H1 (cell line): ENCODE data around the gene GAK. TPM values are rescaled to one million over a fixed set of nuclear protein-coding genes. Genes with fewer than 3 reads are reported as not detected.

ENCODE experiments used
- CTCF ChIA-PET: fragments of 300-600 bp; sonication (Branson Sonifier 250); formaldehyde crosslinking; loops from one replicate; lab custom pipeline; 2021; ENCODE audit not compliant: partially characterized antibody; lab: Charles Lee
- POLR2A ChIA-PET: fragments of 300-600 bp; sonication (Branson Sonifier 250); formaldehyde crosslinking; loops from one replicate; lab custom pipeline; 2021; ENCODE audit warnings: inconsistent platforms; ENCODE audit not compliant: partially characterized antibody; lab: Charles Lee
- DNase-seq, 2 experiments: peaks; one replicate each; pipeline versions ENCODE4 v3.0.0 to v3.0.0-alpha.2; 2010 to 2022; ENCODE audit warnings: low spot score in 2 of 2, low read depth in 1 of 2, mixed read lengths in 1 of 2
- FAIRE-seq: peaks from 2 replicates; lab custom pipeline; 2011; peaks lifted over from hg19 to GRCh38; lab: Jason Lieb, UNC
- H2AFZ ChIP-seq: 2 replicates; pipeline ENCODE4 v1.8.1; 2012; ENCODE audit warnings: low read length, inconsistent platforms
- H2AK5ac ChIP-seq: 2 replicates; pipeline ENCODE4 v1.6.1; 2013; ENCODE audit warnings: low read depth, low read length
- H2BK120ac ChIP-seq: replicated peaks from 2 replicates; pipeline ENCODE3; 2013; ENCODE audit warnings: low read depth, low read length, inconsistent platforms
- H2BK12ac ChIP-seq: 2 replicates; pipeline ENCODE4 v1.6.1; 2013; ENCODE audit warnings: low read depth, low read length
- H2BK15ac ChIP-seq: 2 replicates; pipeline ENCODE4 v1.6.1; 2013; ENCODE audit warnings: low read length
- H2BK20ac ChIP-seq: 2 replicates; pipeline ENCODE4 v1.6.1; 2013; ENCODE audit warnings: low read length
- H2BK5ac ChIP-seq: 2 replicates; pipeline ENCODE4 v1.6.1; 2013; ENCODE audit warnings: low read depth, low read length
- H3K14ac ChIP-seq: 2 replicates; pipeline ENCODE4 v1.6.1; 2013; ENCODE audit warnings: inconsistent platforms; ENCODE audit not compliant: insufficient read length
- H3K18ac ChIP-seq: 2 replicates; pipeline ENCODE4 v1.6.1; 2013; ENCODE audit warnings: low read length; ENCODE audit errors: extremely low read depth
- H3K23ac ChIP-seq: 2 replicates; pipeline ENCODE4 v1.6.1; 2013; ENCODE audit warnings: inconsistent platforms; ENCODE audit not compliant: insufficient read length
- H3K23me2 ChIP-seq: 2 replicates; pipeline ENCODE4 v1.6.1; 2013; ENCODE audit warnings: low read depth, low read length
- H3K27ac ChIP-seq: 2 replicates; pipeline ENCODE4 v1.6.1; 2011; ENCODE audit warnings: low read depth, low read length, inconsistent platforms
- H3K27me3 ChIP-seq, 4 experiments: replicated peaks in 1 of 4; 1 replicate in 1 of 4; 2 replicates in 3 of 4; pipeline versions ENCODE4 v1.6.1 to v1.8.1; 2011 to 2013; ENCODE audit warnings: low read length in 3 of 4, mild to moderate bottlenecking in 3 of 4, inconsistent platforms in 2 of 4, mixed read lengths in 2 of 4, moderate library complexity in 1 of 4; ENCODE audit not compliant: control insufficient read depth in 3 of 4, insufficient read depth in 3 of 4; ENCODE audit errors: extremely low read depth in 1 of 4
- H3K36me3 ChIP-seq, 4 experiments: 2 replicates each; pipeline versions ENCODE4 v1.6.1 to v1.8.1; 2011 to 2013; ENCODE audit warnings: mild to moderate bottlenecking in 4 of 4, low read length in 3 of 4, moderate library complexity in 2 of 4, control low read depth in 1 of 4, inconsistent platforms in 1 of 4; ENCODE audit not compliant: insufficient read depth in 4 of 4, control insufficient read depth in 2 of 4
- H3K4ac ChIP-seq: replicated peaks from 2 replicates; pipeline ENCODE3; 2013; ENCODE audit warnings: low read length, low read depth, mixed read lengths, inconsistent platforms; ENCODE audit not compliant: insufficient read length
- H3K4me1 ChIP-seq, 4 experiments: replicated peaks in 1 of 4; 1 replicate in 1 of 4; 2 replicates in 3 of 4; pipeline versions ENCODE4 v1.6.1 to v1.8.1; 2011 to 2013; ENCODE audit warnings: low read length in 3 of 4, inconsistent platforms in 2 of 4, mixed read lengths in 1 of 4; ENCODE audit not compliant: insufficient read depth in 4 of 4, control insufficient read depth in 3 of 4
- H3K4me2 ChIP-seq, 2 experiments: 2 replicates each; pipeline versions ENCODE4 v1.6.1 to v1.8.1; 2011 to 2013; ENCODE audit warnings: low read depth in 2 of 2, low read length in 2 of 2, control low read depth in 1 of 2, inconsistent platforms in 1 of 2, mild to moderate bottlenecking in 1 of 2; ENCODE audit not compliant: insufficient read depth in 1 of 2
- H3K4me3 ChIP-seq, 4 experiments: fragments of 200-600, 300-600 bp in 1 of 4; sonication (generic), shearing (Covaris generic), sonication (Bioruptor Twin) in 1 of 4; 2 replicates each; pipeline versions ENCODE4 v1.5.1 to v1.8.1; 2011 to 2016; ENCODE audit warnings: low read length in 4 of 4, low read depth in 3 of 4, control low read depth in 2 of 4, inconsistent platforms in 2 of 4, mild to moderate bottlenecking in 2 of 4, mixed read lengths in 1 of 4, moderate library complexity in 1 of 4; ENCODE audit not compliant: insufficient read depth in 2 of 4; ENCODE audit errors: extremely low read depth in 1 of 4
- H3K56ac ChIP-seq: replicated peaks from 2 replicates; pipeline ENCODE3; 2013; ENCODE audit warnings: low read depth, mild to moderate bottlenecking, mixed read lengths, low read length, inconsistent platforms; ENCODE audit not compliant: insufficient read length
- H3K79me1 ChIP-seq: 2 replicates; pipeline ENCODE4 v1.6.1; 2013; ENCODE audit warnings: low read depth, low read length, control low read depth
- H3K79me2 ChIP-seq, 2 experiments: 2 replicates each; pipeline versions ENCODE4 v1.6.1 to v1.8.1; 2012 to 2013; ENCODE audit warnings: low read length in 2 of 2, mild to moderate bottlenecking in 2 of 2, inconsistent platforms in 1 of 2; ENCODE audit not compliant: insufficient read depth in 2 of 2, control insufficient read depth in 1 of 2
- H3K9ac ChIP-seq, 4 experiments: replicated peaks in 1 of 4; 1 replicate in 1 of 4; 2 replicates in 3 of 4; pipeline versions ENCODE4 v1.6.1 to v1.8.1; 2011 to 2013; ENCODE audit warnings: low read depth in 3 of 4, low read length in 3 of 4, control low read depth in 2 of 4, mild to moderate bottlenecking in 2 of 4, moderate library complexity in 2 of 4, inconsistent platforms in 1 of 4; ENCODE audit errors: extremely low read depth in 1 of 4
- H3K9me3 ChIP-seq, 2 experiments: 2 replicates each; pipeline versions ENCODE4 v1.6.1 to v1.8.1; 2012 to 2013; ENCODE audit warnings: mild to moderate bottlenecking in 2 of 2, moderate library complexity in 2 of 2, control low read depth in 1 of 2, inconsistent platforms in 1 of 2, low read depth in 1 of 2, low read length in 1 of 2, mixed read lengths in 1 of 2; ENCODE audit not compliant: insufficient read depth in 2 of 2
- H4K20me1 ChIP-seq, 2 experiments: replicated peaks in 1 of 2; 2 replicates each; pipeline versions ENCODE3 to v1.8.1; 2011 to 2013; ENCODE audit warnings: inconsistent platforms in 2 of 2, low read length in 2 of 2, mild to moderate bottlenecking in 1 of 2; ENCODE audit not compliant: insufficient read depth in 2 of 2, control insufficient read depth in 1 of 2
- H4K5ac ChIP-seq: 2 replicates; pipeline ENCODE4 v1.6.1; 2013; ENCODE audit warnings: low read length, low read depth, mixed read lengths, inconsistent platforms; ENCODE audit not compliant: insufficient read length
- H4K8ac ChIP-seq: 2 replicates; pipeline ENCODE4 v1.8.0; 2013; ENCODE audit warnings: mild to moderate bottlenecking, moderate library complexity, low read length, inconsistent platforms; ENCODE audit not compliant: insufficient read depth; ENCODE audit errors: extremely low read depth
- H4K91ac ChIP-seq: replicated peaks from 2 replicates; pipeline ENCODE3; 2013; ENCODE audit warnings: low read length, mixed read lengths, inconsistent platforms; ENCODE audit not compliant: insufficient read length
- BCL11A ChIP-seq, 2 experiments: IDR thresholded peaks; one replicate each; pipeline ENCODE4 v1.6.1; 2011; ENCODE audit warnings: low read depth in 2 of 2, low read length in 2 of 2, mild to moderate bottlenecking in 2 of 2
- BRCA1 ChIP-seq: IDR thresholded peaks from 2 replicates; pipeline ENCODE4 v1.6.1; 2012; ENCODE audit warnings: low read depth, low read length, improper control_type of control experiment
- CEBPB ChIP-seq: IDR thresholded peaks from 2 replicates; pipeline ENCODE4 v1.6.1; 2012; ENCODE audit warnings: low read depth, low read length
- CHD1 ChIP-seq: IDR thresholded peaks from 2 replicates; pipeline ENCODE4 v1.6.1; 2012; ENCODE audit warnings: low read depth, low read length, improper control_type of control experiment
- EP300 ChIP-seq, 2 experiments: IDR thresholded peaks; 1 replicate in 1 of 2; 2 replicates in 1 of 2; pipeline ENCODE4 v1.6.1; 2011 to 2012; ENCODE audit warnings: low read depth in 2 of 2, low read length in 2 of 2, mild to moderate bottlenecking in 2 of 2, borderline replicate concordance in 1 of 2, inconsistent platforms in 1 of 2, moderate library complexity in 1 of 2
- HDAC2 ChIP-seq, 2 experiments: fragments of 300-600 bp in 1 of 2; sonication (generic) in 1 of 2; IDR thresholded peaks; 2 replicates each; pipeline ENCODE4 v1.6.1; 2011 to 2012; ENCODE audit warnings: low read depth in 2 of 2, low read length in 2 of 2, mild to moderate bottlenecking in 2 of 2, moderate library complexity in 2 of 2, borderline replicate concordance in 1 of 2, inconsistent platforms in 1 of 2
- JUND ChIP-seq: IDR thresholded peaks from 2 replicates; pipeline ENCODE4 v1.6.1; 2011; ENCODE audit warnings: mild to moderate bottlenecking, improper control_type of control experiment, low read length
- PHF8 ChIP-seq: fragments of 200-600 bp; sonication (generic); conservative IDR thresholded peaks from 2 replicates; pipeline ENCODE4 v1.7.1; 2012; ENCODE audit warnings: low read depth, mild to moderate bottlenecking, inconsistent platforms, low read length, moderate library complexity
- RAD21 ChIP-seq, 2 experiments: IDR thresholded peaks in 1 of 2; conservative IDR thresholded peaks in 1 of 2; 2 replicates each; pipeline ENCODE4 v1.6.1; 2011; ENCODE audit warnings: low read depth in 2 of 2, low read length in 2 of 2, improper control_type of control experiment in 1 of 2, inconsistent platforms in 1 of 2, mild to moderate bottlenecking in 1 of 2, moderate library complexity in 1 of 2
- SAP30 ChIP-seq: fragments of 300-600 bp; sonication (generic); IDR thresholded peaks from 2 replicates; pipeline ENCODE4 v1.7.1; 2012; ENCODE audit warnings: low read length, moderate library complexity, mild to moderate bottlenecking, inconsistent platforms; ENCODE audit not compliant: insufficient read depth, insufficient replicate concordance
- TBP ChIP-seq: IDR thresholded peaks from 2 replicates; pipeline ENCODE4 v1.6.1; 2011; ENCODE audit warnings: low read depth, low read length, improper control_type of control experiment
- YY1 ChIP-seq: IDR thresholded peaks from 2 replicates; pipeline ENCODE4 v1.6.1; 2011; ENCODE audit warnings: low read depth, mild to moderate bottlenecking, low read length
- WGBS, 2 experiments: shearing (Covaris generic) in 1 of 2; methylation state at CpG; one replicate each; pipeline versions ENCODE4 v1.1.6 to v1.1.7; 2013 to 2015; ENCODE audit warnings: low lambda C conversion rate in 2 of 2, mixed read lengths in 2 of 2, inconsistent platforms in 1 of 2, low coverage in 1 of 2, missing lambda C conversion rate in 1 of 2; ENCODE audit not compliant: insufficient replicate concordance in 2 of 2, insufficient coverage in 1 of 2, insufficient read length in 1 of 2; ENCODE audit errors: extremely low coverage in 1 of 2, missing lambda C conversion rate in 1 of 2; 5-methylcytosine and 5-hydroxymethylcytosine counted together
- polyA plus RNA-seq, 7 experiments: library from polyadenylated mRNA; depleted of rRNA in 3 of 7; stranded (reverse) in 5 of 7; unstranded in 2 of 7; fragments of >200 nt in 5 of 7; fragments of 200-250 nt in 2 of 7; gene quantifications; 1 replicate in 5 of 7; 2 replicates in 1 of 7; 4 replicates in 1 of 7; pipeline versions ENCODE4 v1.2.1 to v1.2.3, GENCODE V29; 2011 to 2013; ENCODE audit warnings: missing spikeins in 2 of 7, mixed read lengths in 2 of 7
- total RNA-seq: library from RNA; stranded (reverse); fragmentation: NEBNext Ultra II Directional; extraction: Animal tissue kit (Norgen Biotek cat#: 25700); gene quantifications from 2 replicates; pipeline ENCODE4 v1.2.1, GENCODE V29; 2021

Gene GAK
- total and polyA plus RNA-seq, 2 of the 8 experiments (the other 6 are each of a cell fraction or from before 2014, with no cell fraction given) = 31.5 to 70.8 TPM

GRCh38 chr4:821631-822030 lies 110.5 kb downstream of the GAK start:
- Histone ChIP-seq H2BK15ac (no peak overlapping the region), H2BK12ac (no peak overlapping the region), H2BK5ac (no peak overlapping the region), H4K5ac (no peak overlapping the region), H3K79me2 (no peaks in the 10 kb centered on the region), H3K9me3 (no peaks in the 10 kb centered on the region), H3K9ac (no peak overlapping the region), H3K18ac (no peak overlapping the region), H4K20me1 (peaks cover 2 to 9% of the 10 kb centered on the region in 2 experiments), H2BK20ac (no peak overlapping the region), H2AK5ac (no peak overlapping the region), H3K4me3 (no peak overlapping the region), H3K4ac (no peak overlapping the region), H3K79me1 (no peaks in the 10 kb centered on the region), H3K27ac (no peak overlapping the region), H3K14ac (no peak overlapping the region), H4K91ac (no peak overlapping the region), H3K23me2 (peaks cover 3% of the 10 kb centered on the region; the same call in 1 of the 2 replicates), H3K4me2 (no peak overlapping the region), H3K4me1 (peaks cover 0 to 4% (median 2%) of the 10 kb centered on the region in 4 experiments; a peak in 3 of 7 replicates), H3K27me3 (peaks cover 28 to 72% (median 53%) of the 10 kb centered on the region in 4 experiments), H2AFZ (no peak overlapping the region), H4K8ac (no peak overlapping the region), H3K36me3 (no peaks in the 10 kb centered on the region), H2BK120ac (no peak overlapping the region), H3K56ac (no peak overlapping the region), H3K23ac (no peak overlapping the region)
- FAIRE-seq = no peak
- WGBS, 2 experiments = 80% methylated on average over 12 of the region's 16 CpGs; no CpG with 5 or more reads in 1 of the 2 experiments
- POLR2A ChIA-PET = no interaction called here
- CTCF ChIA-PET = no interaction called here
- DNase-seq = no peak
- TF ChIP-seq BCL11A (IDR thresholded peaks at IDR 0.05; ENCODE audit: low read depth in 2 of 2, low read length in 2 of 2) = no peak
- no peak for TF ChIP-seq SAP30
- no peak for TF ChIP-seq TBP
- no peak for TF ChIP-seq RAD21 (IDR thresholded peaks at IDR 0.05 in 1 of 2, conservative IDR thresholded peaks at IDR 0.05 in 1 of 2; ENCODE audit: low read depth in 2 of 2, low read length in 2 of 2)
- no peak for TF ChIP-seq BRCA1
- TF ChIP-seq PHF8 = no peak
- TF ChIP-seq EP300 (IDR thresholded peaks at IDR 0.05; ENCODE audit: borderline replicate concordance in 1 of 2, low read depth in 2 of 2, low read length in 2 of 2) = no peak
- no peak for TF ChIP-seq YY1
- no peak for TF ChIP-seq JUND
- no peak for TF ChIP-seq CHD1
- no peak for TF ChIP-seq HDAC2 (IDR thresholded peaks at IDR 0.05; ENCODE audit: borderline replicate concordance in 1 of 2, low read depth in 2 of 2, low read length in 2 of 2)
- TF ChIP-seq CEBPB = no peak
